Lung (tissue), 12 donors: Measurements from ENCODE around the gene ZDHHC18. TPM values are rescaled to one million over a fixed set of nuclear protein-coding genes. Genes with fewer than 3 reads are reported as not detected.

ENCODE experiments used
- ATAC-seq: fragments of 200-7000 bp; cut with Tn5 transposase; one replicate; pipeline ENCODE4 v1.9.1; 2020; ENCODE audit warnings: moderate number of reproducible peaks; ENCODE audit not compliant: insufficient read depth, low FRiP score
- DNase-seq, 3 donors: peaks; one replicate each; pipeline ENCODE4 v3.0.0-alpha.2; 2013 to 2017
- H3K27ac ChIP-seq, 2 donors: one replicate each; pipeline ENCODE4 v1.5.1; 2013; ENCODE audit warnings: mild to moderate bottlenecking in 2 of 2, moderate library complexity in 2 of 2, control low read depth in 1 of 2, inconsistent platforms in 1 of 2, low read depth in 1 of 2, low read length in 1 of 2
- H3K27me3 ChIP-seq, 3 donors: one replicate each; pipeline ENCODE4 v1.5.1; 2013; ENCODE audit warnings: low read length in 2 of 3; ENCODE audit not compliant: control insufficient read depth in 3 of 3, insufficient read depth in 3 of 3
- H3K36me3 ChIP-seq, 4 donors: one replicate each; pipeline ENCODE4 v1.5.1; 2013; ENCODE audit warnings: low read length in 4 of 4, mild to moderate bottlenecking in 1 of 4, moderate library complexity in 1 of 4; ENCODE audit not compliant: control insufficient read depth in 4 of 4, insufficient read depth in 4 of 4
- H3K4me1 ChIP-seq, 5 donors: one replicate each; pipeline ENCODE4 v1.5.1; 2013; ENCODE audit warnings: low read length in 5 of 5, mild to moderate bottlenecking in 2 of 5, moderate library complexity in 1 of 5; ENCODE audit not compliant: control insufficient read depth in 5 of 5, insufficient read depth in 5 of 5
- H3K4me3 ChIP-seq: one replicate; pipeline ENCODE4 v1.5.1; 2013; ENCODE audit warnings: mild to moderate bottlenecking, control low read depth, moderate library complexity
- H3K9ac ChIP-seq, 2 donors: one replicate each; pipeline ENCODE4 v1.5.1; 2013; ENCODE audit warnings: low read length in 2 of 2, control low read depth in 1 of 2; ENCODE audit not compliant: insufficient read depth in 1 of 2
- H3K9me3 ChIP-seq, 4 donors: one replicate each; pipeline ENCODE4 v1.5.1; 2013; ENCODE audit warnings: low read length in 3 of 4, mild to moderate bottlenecking in 1 of 4, moderate library complexity in 1 of 4; ENCODE audit not compliant: control insufficient read depth in 4 of 4, insufficient read depth in 3 of 4
- CTCF ChIP-seq: IDR thresholded peaks from 2 replicates; pipeline ENCODE4 v1.5.1; 2012; ENCODE audit warnings: mild to moderate bottlenecking; ENCODE audit errors: control extremely low read depth, extremely low read depth
- WGBS, 2 donors: extraction: QIAGEN DNeasy Blood & Tissue Kit; methylation state at CpG; one replicate each; pipeline ENCODE4 v1.1.7; 2013; 5-methylcytosine and 5-hydroxymethylcytosine counted together
- polyA plus RNA-seq, 2 donors: library from polyadenylated mRNA; stranded (reverse); fragments of 200-250 nt; gene quantifications; one replicate each; pipeline ENCODE4 v1.2.1, GENCODE V29; 2013
- total RNA-seq, 2 donors: library from RNA; depleted of rRNA in 1 of 2; stranded (reverse); fragments of >200 nt in 1 of 2; gene quantifications; one replicate each; pipeline ENCODE4 v1.2.1, GENCODE V29; 2014 to 2021
- donor health status: control.
- donor health status: control.
- donor health status: Bipolar disorder and iron deficiency.
- donor health status: healthy.
- donor health status: DM: yes; HTN: yes; CAD: no.

ZDHHC18 gene
- total and polyA plus RNA-seq, 4 donors = 11.6 to 39.1 (median 18.3) TPM

- no peak for ATAC-seq
- 71 to 74% methylated on average over 5 of the region's 5 CpGs for WGBS, 2 donors
Measured at GRCh38 chr1:26790551-26790953, 35.9 kb upstream of the ZDHHC18 start.

DNA sequence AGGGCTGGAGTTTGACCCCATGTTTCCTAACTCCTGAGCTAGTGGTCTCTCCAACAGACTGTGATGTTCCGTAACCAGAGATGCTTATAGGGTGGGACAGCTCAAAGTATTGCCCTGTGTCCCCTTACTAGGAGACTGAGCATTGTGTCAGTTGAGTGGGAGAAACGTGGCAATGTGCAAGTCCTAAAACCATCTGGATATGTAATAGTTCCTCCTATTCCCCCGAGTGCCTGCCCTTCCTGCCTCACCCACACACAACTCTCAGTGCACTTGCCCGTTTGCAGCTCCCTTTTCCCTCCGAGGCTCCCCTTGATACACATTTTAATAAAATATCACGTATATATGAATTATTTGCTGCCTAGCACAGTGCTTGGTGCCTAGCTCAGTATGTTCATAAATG lies 35.3 kb upstream of the ZDHHC18 start:
- Histone ChIP-seq H3K27me3 (no peaks in the 10 kb centered on the region), H3K36me3 (peaks cover 0 to 17% (median 9%) of the 10 kb centered on the region in 4 donors), H3K4me3 (no peak overlapping the region), H3K9me3 (no peaks in the 10 kb centered on the region), H3K9ac (no peak overlapping the region), H3K4me1 (peaks cover 4 to 23% (median 12%) of the 10 kb centered on the region in 5 donors), H3K27ac (peak overlapping the region in 1 of 2 donors; percentile 67)
- TF ChIP-seq CTCF = no peak
- ATAC-seq (no peak), DNase-seq (no peak)
- WGBS, 2 donors = 56 to 68% methylated on average over 6 of the region's 6 CpGs

More at GRCh38 chr1:26790551-26790953, 35.9 kb upstream of the ZDHHC18 start:
- TF ChIP-seq CTCF = no peak
- Histone ChIP-seq H3K36me3 (peaks cover 0 to 17% (median 9%) of the 10 kb centered on the region in 4 donors), H3K27ac (peak overlapping the region in 1 of 2 donors; percentile 67), H3K4me3 (no peak overlapping the region), H3K4me1 (peaks cover 7 to 29% (median 17%) of the 10 kb centered on the region in 5 donors), H3K9me3 (no peaks in the 10 kb centered on the region), H3K27me3 (no peaks in the 10 kb centered on the region), H3K9ac (no peak overlapping the region)
- DNase-seq = no peak

DNA sequence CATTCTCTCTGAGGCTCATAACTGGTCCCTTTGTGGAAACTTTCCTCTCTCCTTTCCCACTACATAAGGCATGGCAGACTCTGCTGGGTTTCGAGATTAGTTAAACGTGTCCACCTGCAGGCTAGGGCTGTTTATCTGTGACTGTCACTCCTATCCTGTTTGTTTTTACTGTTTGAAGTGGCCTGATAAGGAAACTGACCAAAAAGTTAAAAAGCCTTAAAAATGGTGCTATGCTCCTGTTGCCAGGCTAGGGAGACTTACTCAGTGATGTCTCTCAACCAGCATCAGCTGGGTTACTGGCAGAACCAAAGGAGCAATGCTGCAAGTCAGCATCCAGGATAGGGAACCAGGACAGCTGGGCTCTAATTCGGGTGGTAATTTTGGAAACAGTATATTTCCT lies 34.9 kb upstream of the ZDHHC18 start:
- Histone ChIP-seq H3K4me1 (peaks cover 3 to 18% (median 7%) of the 10 kb centered on the region in 5 donors), H3K27ac (peak overlapping the region in 1 of 2 donors; percentile 52), H3K36me3 (peaks cover 0 to 17% (median 9%) of the 10 kb centered on the region in 4 donors), H3K9me3 (no peaks in the 10 kb centered on the region), H3K27me3 (no peaks in the 10 kb centered on the region), H3K4me3 (no peak overlapping the region), H3K9ac (peak overlapping the region in 1 of 2 donors; percentile 9)
- ATAC-seq (no peak), DNase-seq (no peak)
- no peak for TF ChIP-seq CTCF
- WGBS, 2 donors = 64 to 66% methylated on average over 3 of the region's 3 CpGs

DNA sequence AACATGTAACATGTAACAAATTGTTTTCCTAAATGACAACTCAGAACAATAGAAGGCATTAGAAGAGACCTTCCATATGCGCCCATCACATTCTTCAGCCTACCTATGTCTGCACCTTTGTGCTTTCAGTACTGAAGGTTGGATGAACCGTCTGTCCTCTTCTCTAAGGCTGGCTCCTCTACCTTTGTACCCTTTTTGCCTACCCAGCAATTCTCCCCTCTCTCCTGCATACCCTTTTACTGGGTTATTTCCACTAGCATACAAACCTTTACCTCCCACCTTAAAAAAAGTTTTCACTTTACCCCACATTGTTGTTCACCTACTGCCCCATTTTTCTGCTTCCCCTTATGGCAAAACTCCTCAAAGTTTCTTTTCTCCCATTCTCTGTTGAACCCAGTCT lies 33.6 kb upstream of the ZDHHC18 start:
- 98% methylated on average over 2 of the region's 2 CpGs for WGBS, 2 donors
- no peak for DNase-seq
- Histone ChIP-seq H3K27me3 (no peaks in the 10 kb centered on the region), H3K9ac (no peak overlapping the region), H3K27ac (no peak overlapping the region), H3K36me3 (peaks cover 0 to 19% (median 9%) of the 10 kb centered on the region in 4 donors), H3K4me3 (no peak overlapping the region), H3K9me3 (no peaks in the 10 kb centered on the region), H3K4me1 (peaks cover 0 to 10% (median 5%) of the 10 kb centered on the region in 5 donors)
- ATAC-seq = no peak
- no peak for TF ChIP-seq CTCF
